ENCODE results near the gene CDPF1.

CDPF1 gene

GRCh38 chr22:46230262-46230901 is 19.7 kb downstream of the CDPF1 start:
- no peak for TF ChIP-seq YY1 (IDR thresholded peaks at IDR 0.05; ENCODE audit: insufficient read depth, insufficient read length)
- no peak for TF ChIP-seq ZNF274 (IDR thresholded peaks at IDR 0.05; ENCODE audit: low read depth, low read length)
- no peak for TF ChIP-seq SUZ12 (IDR thresholded peaks at IDR 0.05; ENCODE audit: extremely low read depth, insufficient read depth, insufficient read length)
- Histone ChIP-seq H3K9ac (ENCODE audit: insufficient read length, low read depth) (no peak overlapping the region), H3K36me3 (ENCODE audit: insufficient read depth, insufficient read length, low read length) (no peaks in the 10 kb centered on the region), H3K4me1 (ENCODE audit: insufficient read depth, insufficient read length) (peaks cover 4% of the 10 kb centered on the region), H3K4me3 (ENCODE audit: insufficient read length, low read depth) (no peak overlapping the region), H3K27me3 (ENCODE audit: insufficient read depth, insufficient read length) (no peaks in the 10 kb centered on the region), H3K9me3 (ENCODE audit: insufficient read depth, low read length) (no peaks in the 10 kb centered on the region)
- no peak for DNase-seq (ENCODE audit: low read depth, low spot score)

- H3K9me3 ChIP-seq (ENCODE audit: insufficient read depth, low read length) = no peaks in the 10 kb centered on the region
- TF ChIP-seq ZNF274 (IDR thresholded peaks at IDR 0.05; ENCODE audit: low read depth, low read length) (no peak), YY1 (IDR thresholded peaks at IDR 0.05; ENCODE audit: insufficient read depth, insufficient read length) (no peak)
- no peak overlapping the region for H3K4me3 ChIP-seq (ENCODE audit: insufficient read length, low read depth)
- peaks cover 6% of the 10 kb centered on the region for H3K4me1 ChIP-seq (ENCODE audit: insufficient read depth, insufficient read length)
- H3K36me3 ChIP-seq (ENCODE audit: insufficient read depth, insufficient read length, low read length) = no peaks in the 10 kb centered on the region
- DNase-seq (ENCODE audit: low read depth, low spot score) = no peak
- H3K27me3 ChIP-seq (ENCODE audit: insufficient read depth, insufficient read length) = no peaks in the 10 kb centered on the region
- H3K9ac ChIP-seq (ENCODE audit: insufficient read length, low read depth) = no peak overlapping the region
These were observed 20.4 kb downstream of the CDPF1 start for GRCh38 chr22:46229701-46230100.

GRCh38 chr22:46226577-46226976 is 23.5 kb downstream of the CDPF1 start:
- TF ChIP-seq ZNF274 (IDR thresholded peaks at IDR 0.05; ENCODE audit: low read depth, low read length) (no peak), SUZ12 (IDR thresholded peaks at IDR 0.05; ENCODE audit: extremely low read depth, insufficient read depth, insufficient read length) (no peak), YY1 (IDR thresholded peaks at IDR 0.05; ENCODE audit: insufficient read depth, insufficient read length) (no peak)
- Histone ChIP-seq H3K4me1 (ENCODE audit: insufficient read depth, insufficient read length) (peaks cover 5% of the 10 kb centered on the region), H3K36me3 (ENCODE audit: insufficient read depth, insufficient read length, low read length) (no peaks in the 10 kb centered on the region), H3K27me3 (ENCODE audit: insufficient read depth, insufficient read length) (no peaks in the 10 kb centered on the region), H3K4me3 (ENCODE audit: insufficient read length, low read depth) (no peak overlapping the region), H3K9ac (ENCODE audit: insufficient read length, low read depth) (no peak overlapping the region), H3K9me3 (ENCODE audit: insufficient read depth, low read length) (no peaks in the 10 kb centered on the region)
- no peak for DNase-seq (ENCODE audit: low read depth, low spot score)

GRCh38 chr22:46225631-46226030 is 24.5 kb downstream of the CDPF1 start:
- Histone ChIP-seq H3K36me3 (ENCODE audit: insufficient read depth, insufficient read length, low read length) (no peaks in the 10 kb centered on the region), H3K9me3 (ENCODE audit: insufficient read depth, low read length) (no peaks in the 10 kb centered on the region), H3K9ac (ENCODE audit: insufficient read length, low read depth) (no peak overlapping the region), H3K27me3 (ENCODE audit: insufficient read depth, insufficient read length) (no peaks in the 10 kb centered on the region), H3K4me1 (ENCODE audit: insufficient read depth, insufficient read length) (peaks cover 5% of the 10 kb centered on the region), H3K4me3 (ENCODE audit: insufficient read length, low read depth) (no peak overlapping the region)
- TF ChIP-seq YY1 (IDR thresholded peaks at IDR 0.05; ENCODE audit: insufficient read depth, insufficient read length) (no peak), ZNF274 (IDR thresholded peaks at IDR 0.05; ENCODE audit: low read depth, low read length) (no peak)
- no peak for DNase-seq (ENCODE audit: low read depth, low spot score)

GRCh38 chr22:46224898-46225290 is 25.2 kb downstream of the CDPF1 start:
- no peaks in the 10 kb centered on the region for H3K36me3 ChIP-seq (ENCODE audit: insufficient read depth, insufficient read length, low read length)
- no peak for TF ChIP-seq YY1 (IDR thresholded peaks at IDR 0.05; ENCODE audit: insufficient read depth, insufficient read length)
- DNase-seq (ENCODE audit: low read depth, low spot score) = no peak

GRCh38 chr22:46224044-46224897 is 25.8 kb downstream of the CDPF1 start:
- DNase-seq (ENCODE audit: low read depth, low spot score) = no peak
- no peak overlapping the region for H3K4me3 ChIP-seq (ENCODE audit: insufficient read length, low read depth)
- TF ChIP-seq YY1 (IDR thresholded peaks at IDR 0.05; ENCODE audit: insufficient read depth, insufficient read length) = no peak
- no peak for TF ChIP-seq ZNF274 (IDR thresholded peaks at IDR 0.05; ENCODE audit: low read depth, low read length)
- TF ChIP-seq SUZ12 (IDR thresholded peaks at IDR 0.05; ENCODE audit: extremely low read depth, insufficient read depth, insufficient read length) = no peak
- H3K36me3 ChIP-seq (ENCODE audit: insufficient read depth, insufficient read length, low read length) = no peaks in the 10 kb centered on the region
- peaks cover 5% of the 10 kb centered on the region for H3K4me1 ChIP-seq (ENCODE audit: insufficient read depth, insufficient read length)
- H3K9me3 ChIP-seq (ENCODE audit: insufficient read depth, low read length) = no peaks in the 10 kb centered on the region
- no peak overlapping the region for H3K9ac ChIP-seq (ENCODE audit: insufficient read length, low read depth)
- H3K27me3 ChIP-seq (ENCODE audit: insufficient read depth, insufficient read length) = no peaks in the 10 kb centered on the region

More at GRCh38 chr22:46224898-46225290, 25.2 kb downstream of the CDPF1 start:
- no peaks in the 10 kb centered on the region for H3K27me3 ChIP-seq (ENCODE audit: insufficient read depth, insufficient read length)
- no peaks in the 10 kb centered on the region for H3K9me3 ChIP-seq (ENCODE audit: insufficient read depth, low read length)
- peaks cover 5% of the 10 kb centered on the region for H3K4me1 ChIP-seq (ENCODE audit: insufficient read depth, insufficient read length)
- H3K9ac ChIP-seq (ENCODE audit: insufficient read length, low read depth) = no peak overlapping the region
- H3K4me3 ChIP-seq (ENCODE audit: insufficient read length, low read depth) = no peak overlapping the region

GRCh38 chr22:46220921-46221320 is 29.2 kb downstream of the CDPF1 start:
- H3K36me3 ChIP-seq (ENCODE audit: insufficient read depth, insufficient read length, low read length) = no peaks in the 10 kb centered on the region
- H3K9ac ChIP-seq (ENCODE audit: insufficient read length, low read depth) = no peak overlapping the region
- no peak overlapping the region for H3K4me3 ChIP-seq (ENCODE audit: insufficient read length, low read depth)
- H3K4me1 ChIP-seq (ENCODE audit: insufficient read depth, insufficient read length) = peaks cover 8% of the 10 kb centered on the region
- no peak for DNase-seq (ENCODE audit: low read depth, low spot score)
- no peaks in the 10 kb centered on the region for H3K27me3 ChIP-seq (ENCODE audit: insufficient read depth, insufficient read length)
- TF ChIP-seq ZNF274 (IDR thresholded peaks at IDR 0.05; ENCODE audit: low read depth, low read length) (no peak), YY1 (IDR thresholded peaks at IDR 0.05; ENCODE audit: insufficient read depth, insufficient read length) (no peak), SUZ12 (IDR thresholded peaks at IDR 0.05; ENCODE audit: extremely low read depth, insufficient read depth, insufficient read length) (no peak)
- H3K9me3 ChIP-seq (ENCODE audit: insufficient read depth, low read length) = no peaks in the 10 kb centered on the region
